GM20000 (cell line): Measurements from ENCODE around the gene NMT1.

Experiments used
- DNase-seq: peaks from one replicate; pipeline ENCODE4 v3.0.0; 2012; ENCODE audit warnings: low spot score
- TF ChIP-seq, protein P1 (sequence below): IDR thresholded peaks from 2 replicates; pipeline ENCODE4 v1.5.1; 2012; ENCODE audit warnings: mild to moderate bottlenecking, control low read depth; ENCODE audit errors: extremely low read depth, missing control alignments

Gene NMT1

DNA sequence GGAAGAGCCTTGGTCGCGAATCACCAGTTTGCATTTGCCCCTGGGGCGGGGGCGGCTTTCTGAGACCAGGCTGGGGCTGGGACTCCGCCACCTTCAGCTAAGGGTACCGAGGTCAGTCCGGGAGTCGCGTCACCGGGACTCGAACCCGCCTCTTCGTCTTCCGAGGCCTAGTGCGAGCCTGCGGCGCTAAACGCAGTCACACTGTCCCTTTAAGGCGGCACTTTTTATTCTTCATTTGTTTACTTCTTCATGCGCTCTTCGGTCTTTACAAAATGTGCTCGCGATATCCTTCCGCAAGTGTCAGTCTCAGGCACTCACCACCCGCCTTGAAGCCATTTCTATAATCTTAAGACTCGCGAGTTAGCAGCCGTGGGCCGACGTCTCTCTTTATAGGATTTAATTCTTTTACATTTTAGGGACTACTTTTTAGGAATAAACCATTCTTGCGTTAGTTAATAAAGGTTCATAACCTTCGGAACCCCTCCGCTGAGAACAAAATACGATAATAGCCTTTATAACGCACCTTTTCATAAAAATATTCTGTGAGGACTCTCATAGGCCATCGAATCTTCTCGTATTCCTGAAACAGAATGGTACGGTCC lies 86.6 kb downstream of the NMT1 start:
- peak; percentile 79 for DNase-seq

DNA sequence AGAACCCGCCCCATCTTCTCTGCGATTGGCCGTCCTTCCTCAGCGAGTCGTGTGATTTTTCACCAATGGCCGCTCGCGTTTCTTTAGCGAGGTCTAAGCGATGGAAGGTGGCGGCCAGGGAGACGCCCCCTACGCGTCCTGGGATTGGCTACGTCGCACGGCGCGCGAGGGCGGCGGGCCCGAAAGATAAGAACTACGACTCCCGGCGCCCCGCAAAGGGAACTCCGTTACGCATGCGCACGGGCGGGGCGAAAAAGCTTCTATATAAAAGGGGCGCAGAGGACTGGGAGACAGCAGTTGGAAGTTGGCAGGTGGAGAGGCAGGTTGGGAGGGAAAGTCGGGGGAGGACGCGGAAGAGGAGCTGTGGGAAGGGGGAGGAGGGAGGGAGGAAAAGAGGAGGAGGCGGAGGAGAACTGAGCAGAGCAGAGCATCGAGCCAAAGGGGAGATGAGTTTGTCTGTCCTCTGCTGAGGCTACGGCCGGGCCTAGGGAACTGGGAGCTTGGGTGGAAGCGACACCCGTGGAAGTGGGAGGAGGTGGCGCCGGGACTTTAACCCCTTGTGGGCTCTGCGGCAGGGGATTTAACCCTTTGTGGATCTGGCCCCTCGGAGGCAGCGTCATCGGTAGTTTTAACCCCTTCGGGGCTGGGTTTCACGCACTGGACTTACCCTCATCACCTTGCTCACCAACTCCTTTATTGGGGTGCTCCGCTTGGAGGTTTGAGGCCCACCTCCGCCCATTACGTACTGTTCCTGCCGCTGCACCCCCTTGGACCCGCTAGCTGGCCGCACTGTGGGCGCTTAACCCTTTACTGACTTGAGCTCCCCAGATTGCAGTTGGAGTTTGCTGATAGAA lies 87.3 kb downstream of the NMT1 start, which contains the start of gene HEXIM1:
TSS of gene HEXIM1 (plus strand) at position 293 of the 854 bp plus-strand sequence. CDS start 716 bp downstream, outside the sequence.
- TF ChIP-seq, protein P1, sequence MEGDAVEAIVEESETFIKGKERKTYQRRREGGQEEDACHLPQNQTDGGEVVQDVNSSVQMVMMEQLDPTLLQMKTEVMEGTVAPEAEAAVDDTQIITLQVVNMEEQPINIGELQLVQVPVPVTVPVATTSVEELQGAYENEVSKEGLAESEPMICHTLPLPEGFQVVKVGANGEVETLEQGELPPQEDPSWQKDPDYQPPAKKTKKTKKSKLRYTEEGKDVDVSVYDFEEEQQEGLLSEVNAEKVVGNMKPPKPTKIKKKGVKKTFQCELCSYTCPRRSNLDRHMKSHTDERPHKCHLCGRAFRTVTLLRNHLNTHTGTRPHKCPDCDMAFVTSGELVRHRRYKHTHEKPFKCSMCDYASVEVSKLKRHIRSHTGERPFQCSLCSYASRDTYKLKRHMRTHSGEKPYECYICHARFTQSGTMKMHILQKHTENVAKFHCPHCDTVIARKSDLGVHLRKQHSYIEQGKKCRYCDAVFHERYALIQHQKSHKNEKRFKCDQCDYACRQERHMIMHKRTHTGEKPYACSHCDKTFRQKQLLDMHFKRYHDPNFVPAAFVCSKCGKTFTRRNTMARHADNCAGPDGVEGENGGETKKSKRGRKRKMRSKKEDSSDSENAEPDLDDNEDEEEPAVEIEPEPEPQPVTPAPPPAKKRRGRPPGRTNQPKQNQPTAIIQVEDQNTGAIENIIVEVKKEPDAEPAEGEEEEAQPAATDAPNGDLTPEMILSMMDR = no peak
- peak; percentile 95 for DNase-seq

More for the DNA sequence above, 86.6 kb downstream of the NMT1 start:
- TF ChIP-seq, protein P1 = no peak

DNA sequence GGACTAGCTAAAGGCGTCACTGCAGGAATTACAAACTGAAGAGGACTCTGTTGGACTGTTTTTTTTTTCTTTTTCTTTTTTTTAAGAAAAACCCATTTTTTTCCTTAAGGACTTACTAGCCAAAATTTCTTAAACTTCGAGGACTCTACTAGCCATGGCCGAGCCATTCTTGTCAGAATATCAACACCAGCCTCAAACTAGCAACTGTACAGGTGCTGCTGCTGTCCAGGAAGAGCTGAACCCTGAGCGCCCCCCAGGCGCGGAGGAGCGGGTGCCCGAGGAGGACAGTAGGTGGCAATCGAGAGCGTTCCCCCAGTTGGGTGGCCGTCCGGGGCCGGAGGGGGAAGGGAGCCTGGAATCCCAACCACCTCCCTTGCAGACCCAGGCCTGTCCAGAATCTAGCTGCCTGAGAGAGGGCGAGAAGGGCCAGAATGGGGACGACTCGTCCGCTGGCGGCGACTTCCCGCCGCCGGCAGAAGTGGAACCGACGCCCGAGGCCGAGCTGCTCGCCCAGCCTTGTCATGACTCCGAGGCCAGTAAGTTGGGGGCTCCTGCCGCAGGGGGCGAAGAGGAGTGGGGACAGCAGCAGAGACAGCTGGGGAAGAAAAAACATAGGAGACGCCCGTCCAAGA lies 88.0 kb downstream of the NMT1 start:
- TF ChIP-seq, protein P1 = peak; percentile 94
- peak; percentile 79 for DNase-seq

DNA sequence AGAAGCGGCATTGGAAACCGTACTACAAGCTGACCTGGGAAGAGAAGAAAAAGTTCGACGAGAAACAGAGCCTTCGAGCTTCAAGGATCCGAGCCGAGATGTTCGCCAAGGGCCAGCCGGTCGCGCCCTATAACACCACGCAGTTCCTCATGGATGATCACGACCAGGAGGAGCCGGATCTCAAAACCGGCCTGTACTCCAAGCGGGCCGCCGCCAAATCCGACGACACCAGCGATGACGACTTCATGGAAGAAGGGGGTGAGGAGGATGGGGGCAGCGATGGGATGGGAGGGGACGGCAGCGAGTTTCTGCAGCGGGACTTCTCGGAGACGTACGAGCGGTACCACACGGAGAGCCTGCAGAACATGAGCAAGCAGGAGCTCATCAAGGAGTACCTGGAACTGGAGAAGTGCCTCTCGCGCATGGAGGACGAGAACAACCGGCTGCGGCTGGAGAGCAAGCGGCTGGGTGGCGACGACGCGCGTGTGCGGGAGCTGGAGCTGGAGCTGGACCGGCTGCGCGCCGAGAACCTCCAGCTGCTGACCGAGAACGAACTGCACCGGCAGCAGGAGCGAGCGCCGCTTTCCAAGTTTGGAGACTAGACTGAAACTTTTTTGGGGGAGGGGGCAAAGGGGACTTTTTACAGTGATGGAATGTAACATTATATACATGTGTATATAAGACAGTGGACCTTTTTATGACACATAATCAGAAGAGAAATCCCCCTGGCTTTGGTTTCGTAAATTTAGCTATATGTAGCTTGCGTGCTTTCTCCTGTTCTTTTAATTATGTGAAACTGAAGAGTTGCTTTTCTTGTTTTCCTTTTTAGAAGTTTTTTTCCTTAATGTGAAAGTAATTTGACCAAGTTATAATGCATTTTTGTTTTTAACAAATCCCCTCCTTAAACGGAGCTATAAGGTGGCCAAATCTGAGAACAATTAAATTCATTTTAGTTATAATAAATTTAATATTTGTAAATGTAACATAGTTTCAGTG lies 88.8 kb downstream of the NMT1 start:
- TF ChIP-seq, protein P1 = no peak
- DNase-seq = no peak

DNA sequence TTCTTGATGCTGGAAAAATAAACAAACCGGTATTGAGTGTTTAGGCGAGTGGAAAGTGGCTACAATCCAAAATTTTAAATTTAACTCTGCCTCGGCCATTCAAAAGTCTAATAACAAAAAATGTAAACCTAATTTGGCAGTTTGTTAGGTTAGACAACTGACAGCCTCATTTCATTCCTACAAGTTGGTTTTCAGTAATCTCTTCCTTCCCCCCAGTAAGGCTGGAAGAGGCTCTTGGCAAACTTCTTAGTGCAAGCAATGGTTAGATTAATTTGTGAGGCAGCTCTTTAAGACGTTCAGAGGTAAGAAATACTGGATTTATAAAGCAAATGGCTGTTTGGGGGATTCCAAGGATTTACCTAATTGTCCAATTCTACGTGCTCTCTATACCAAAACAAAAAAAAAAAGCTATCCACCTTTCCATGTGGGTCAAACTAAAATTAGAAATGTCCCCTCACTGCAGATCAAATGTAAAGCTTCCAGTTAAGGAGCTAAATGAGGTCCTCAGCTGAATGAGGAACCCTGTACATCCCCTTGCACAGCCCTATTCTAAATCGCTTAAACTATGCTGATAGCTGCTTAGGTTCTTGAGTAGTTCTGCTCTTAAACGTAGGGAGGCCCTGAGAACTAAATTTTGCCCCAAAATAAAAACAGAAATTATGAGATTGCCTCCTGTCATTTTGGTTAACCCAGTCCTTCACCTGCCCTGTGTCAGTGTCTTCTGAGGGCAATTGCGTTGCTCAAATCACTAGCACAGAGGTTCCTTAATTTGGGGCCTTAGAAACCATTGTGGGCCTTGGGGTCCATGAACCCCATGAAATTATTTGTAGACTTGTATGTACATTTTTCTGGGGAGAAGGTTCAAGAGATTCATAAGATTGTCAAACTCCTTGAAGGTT lies 90.0 kb downstream of the NMT1 start:
- TF ChIP-seq, protein P1 = no peak
- DNase-seq = no peak

DNA sequence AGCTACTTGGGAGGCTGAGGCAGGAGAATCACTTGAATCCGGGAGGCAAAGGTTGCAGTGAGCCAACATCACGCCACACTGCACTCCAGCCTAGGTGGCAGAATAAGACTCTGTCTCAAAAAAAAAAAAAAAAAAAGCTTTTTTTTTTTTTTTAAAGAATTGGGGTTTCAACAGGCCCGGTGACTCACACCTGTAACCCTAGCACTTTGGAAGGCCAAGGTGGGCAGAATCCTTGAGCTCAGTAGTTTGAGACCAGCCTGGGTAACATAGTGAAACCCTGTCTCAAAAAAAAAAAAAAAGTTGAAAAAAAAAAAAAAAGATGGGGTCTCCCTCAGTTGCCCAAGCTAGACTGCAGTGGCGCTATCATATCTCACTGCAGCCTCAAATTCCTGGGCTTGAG lies 93.9 kb downstream of the NMT1 start:
- TF ChIP-seq, protein P1 = no peak
- no peak for DNase-seq
